Measurements from ENCODE around the gene FAM81B.
"Not testable (repeated sequence)": the region's sequence is repeated elsewhere in the genome, so short reads cannot be mapped to it uniquely, and the experiment has no call there.

The FAM81B gene

GRCh38 chr5:95390812-95391492, at the start of gene FAM81B:
Gene FAM81B, plus strand, starts transcription at chr5:95391366. Its CDS starts 24 bp downstream, at chr5:95391390.
- peak; percentile 19 to 32 (median 24) for DNase-seq

- not testable (repeated sequence) for DNase-seq
Measured at GRCh38 chr5:95341444-95341843, 49.7 kb upstream of the FAM81B start.

- no peak for DNase-seq
Measured at GRCh38 chr5:95347506-95348120, 43.6 kb upstream of the FAM81B start.

GRCh38 chr5:95350631-95351030, 40.5 kb upstream of the FAM81B start:
- no peak for DNase-seq

- DNase-seq = no peak
Measured at GRCh38 chr5:95352691-95353090, 38.5 kb upstream of the FAM81B start.

GRCh38 chr5:95358320-95358719, 32.8 kb upstream of the FAM81B start:
- no peak for DNase-seq

GRCh38 chr5:95358848-95359247, 32.3 kb upstream of the FAM81B start:
- no peak for DNase-seq

- not testable (repeated sequence) for DNase-seq
Measured at GRCh38 chr5:95360667-95361066, 30.5 kb upstream of the FAM81B start.

GRCh38 chr5:95365302-95366095, 25.7 kb upstream of the FAM81B start:
- DNase-seq = no peak

GRCh38 chr5:95369782-95370181, 21.4 kb upstream of the FAM81B start:
- DNase-seq = peak in 2 of 3 donors; percentile 13 to 16

GRCh38 chr5:95374061-95374460, 17.1 kb upstream of the FAM81B start:
- DNase-seq = no peak

GRCh38 chr5:95375591-95375990, 15.6 kb upstream of the FAM81B start:
- no peak for DNase-seq

GRCh38 chr5:95379133-95379532, 12.0 kb upstream of the FAM81B start:
- no peak for DNase-seq

- no peak for DNase-seq
Measured at GRCh38 chr5:95380103-95380628, 11.0 kb upstream of the FAM81B start.

GRCh38 chr5:95382801-95383200, 8.4 kb upstream of the FAM81B start:
- DNase-seq = no peak

- DNase-seq = no peak
Measured at GRCh38 chr5:95384485-95385213, 6.5 kb upstream of the FAM81B start.

GRCh38 chr5:95385334-95385733, 5.8 kb upstream of the FAM81B start:
- no peak for DNase-seq

- DNase-seq = not testable (repeated sequence)
Measured at GRCh38 chr5:95391965-95392364, 799 bp downstream of the FAM81B start.

GRCh38 chr5:95392593-95393182, 1.5 kb downstream of the FAM81B start:
- peak in 2 of 3 donors; percentile 6 to 22 for DNase-seq

GRCh38 chr5:95393279-95393678, 2.1 kb downstream of the FAM81B start:
- DNase-seq = no peak

- DNase-seq = no peak
Measured at GRCh38 chr5:95398989-95399388, 7.8 kb downstream of the FAM81B start.

- DNase-seq = no peak
Measured at GRCh38 chr5:95401626-95402025, 10.5 kb downstream of the FAM81B start.

Data from suppressor macrophage treated with lipopolysaccharide for 1 hour (primary cell).